ENCODE data around the gene CRBN.

DNA sequence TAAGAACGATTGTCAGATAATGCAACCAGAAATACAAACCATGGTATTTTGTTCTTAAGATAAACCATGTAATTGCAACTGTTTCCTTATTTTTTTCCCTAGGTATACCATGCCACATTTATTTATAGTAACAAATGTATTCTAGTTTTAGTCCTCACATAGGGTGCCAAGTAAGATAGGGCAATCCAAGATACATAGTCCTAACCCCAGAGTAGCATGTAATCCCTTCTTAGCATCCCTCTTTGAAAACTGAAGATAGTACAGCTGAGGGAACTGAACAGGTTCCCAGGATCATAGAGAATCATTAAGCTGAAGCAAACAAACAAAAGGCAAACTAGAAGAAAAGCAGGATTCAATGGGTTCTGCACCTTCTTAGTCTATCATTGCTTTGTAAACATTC is 28.0 kb downstream of the CRBN start:
- TF ChIP-seq, protein P1, sequence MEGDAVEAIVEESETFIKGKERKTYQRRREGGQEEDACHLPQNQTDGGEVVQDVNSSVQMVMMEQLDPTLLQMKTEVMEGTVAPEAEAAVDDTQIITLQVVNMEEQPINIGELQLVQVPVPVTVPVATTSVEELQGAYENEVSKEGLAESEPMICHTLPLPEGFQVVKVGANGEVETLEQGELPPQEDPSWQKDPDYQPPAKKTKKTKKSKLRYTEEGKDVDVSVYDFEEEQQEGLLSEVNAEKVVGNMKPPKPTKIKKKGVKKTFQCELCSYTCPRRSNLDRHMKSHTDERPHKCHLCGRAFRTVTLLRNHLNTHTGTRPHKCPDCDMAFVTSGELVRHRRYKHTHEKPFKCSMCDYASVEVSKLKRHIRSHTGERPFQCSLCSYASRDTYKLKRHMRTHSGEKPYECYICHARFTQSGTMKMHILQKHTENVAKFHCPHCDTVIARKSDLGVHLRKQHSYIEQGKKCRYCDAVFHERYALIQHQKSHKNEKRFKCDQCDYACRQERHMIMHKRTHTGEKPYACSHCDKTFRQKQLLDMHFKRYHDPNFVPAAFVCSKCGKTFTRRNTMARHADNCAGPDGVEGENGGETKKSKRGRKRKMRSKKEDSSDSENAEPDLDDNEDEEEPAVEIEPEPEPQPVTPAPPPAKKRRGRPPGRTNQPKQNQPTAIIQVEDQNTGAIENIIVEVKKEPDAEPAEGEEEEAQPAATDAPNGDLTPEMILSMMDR (IDR thresholded peaks at IDR 0.05), result no peak
- TF ChIP-seq SIN3A (IDR thresholded peaks at IDR 0.05; ENCODE audit: borderline replicate concordance, insufficient read depth, low read depth, low read length) (no peak), POLR2AphosphoS5 (IDR thresholded peaks at IDR 0.05; ENCODE audit: low read depth, low read length) (no peak), TCF7L2 (IDR thresholded peaks at IDR 0.05; ENCODE audit: low read depth, low read length) (no peak)
- TF ChIP-seq, protein P2, sequence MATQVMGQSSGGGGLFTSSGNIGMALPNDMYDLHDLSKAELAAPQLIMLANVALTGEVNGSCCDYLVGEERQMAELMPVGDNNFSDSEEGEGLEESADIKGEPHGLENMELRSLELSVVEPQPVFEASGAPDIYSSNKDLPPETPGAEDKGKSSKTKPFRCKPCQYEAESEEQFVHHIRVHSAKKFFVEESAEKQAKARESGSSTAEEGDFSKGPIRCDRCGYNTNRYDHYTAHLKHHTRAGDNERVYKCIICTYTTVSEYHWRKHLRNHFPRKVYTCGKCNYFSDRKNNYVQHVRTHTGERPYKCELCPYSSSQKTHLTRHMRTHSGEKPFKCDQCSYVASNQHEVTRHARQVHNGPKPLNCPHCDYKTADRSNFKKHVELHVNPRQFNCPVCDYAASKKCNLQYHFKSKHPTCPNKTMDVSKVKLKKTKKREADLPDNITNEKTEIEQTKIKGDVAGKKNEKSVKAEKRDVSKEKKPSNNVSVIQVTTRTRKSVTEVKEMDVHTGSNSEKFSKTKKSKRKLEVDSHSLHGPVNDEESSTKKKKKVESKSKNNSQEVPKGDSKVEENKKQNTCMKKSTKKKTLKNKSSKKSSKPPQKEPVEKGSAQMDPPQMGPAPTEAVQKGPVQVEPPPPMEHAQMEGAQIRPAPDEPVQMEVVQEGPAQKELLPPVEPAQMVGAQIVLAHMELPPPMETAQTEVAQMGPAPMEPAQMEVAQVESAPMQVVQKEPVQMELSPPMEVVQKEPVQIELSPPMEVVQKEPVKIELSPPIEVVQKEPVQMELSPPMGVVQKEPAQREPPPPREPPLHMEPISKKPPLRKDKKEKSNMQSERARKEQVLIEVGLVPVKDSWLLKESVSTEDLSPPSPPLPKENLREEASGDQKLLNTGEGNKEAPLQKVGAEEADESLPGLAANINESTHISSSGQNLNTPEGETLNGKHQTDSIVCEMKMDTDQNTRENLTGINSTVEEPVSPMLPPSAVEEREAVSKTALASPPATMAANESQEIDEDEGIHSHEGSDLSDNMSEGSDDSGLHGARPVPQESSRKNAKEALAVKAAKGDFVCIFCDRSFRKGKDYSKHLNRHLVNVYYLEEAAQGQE (IDR thresholded peaks at IDR 0.05; ENCODE audit: insufficient read depth in 1 of 2, low read depth in 2 of 2, low read length in 1 of 2), result no peak
